HuH-7 (cell line): Measurements from ENCODE around the gene EFNA5.

Experiments used
- DNase-seq: peaks from one replicate; pipeline ENCODE4 v3.0.0; 2011; ENCODE audit warnings: low spot score

The EFNA5 gene

GRCh38 chr5:107670932-107671741, at the start of gene EFNA5:
Gene EFNA5 (minus strand): TSS chr5:107670937.
- DNase-seq, result no peak

DNA sequence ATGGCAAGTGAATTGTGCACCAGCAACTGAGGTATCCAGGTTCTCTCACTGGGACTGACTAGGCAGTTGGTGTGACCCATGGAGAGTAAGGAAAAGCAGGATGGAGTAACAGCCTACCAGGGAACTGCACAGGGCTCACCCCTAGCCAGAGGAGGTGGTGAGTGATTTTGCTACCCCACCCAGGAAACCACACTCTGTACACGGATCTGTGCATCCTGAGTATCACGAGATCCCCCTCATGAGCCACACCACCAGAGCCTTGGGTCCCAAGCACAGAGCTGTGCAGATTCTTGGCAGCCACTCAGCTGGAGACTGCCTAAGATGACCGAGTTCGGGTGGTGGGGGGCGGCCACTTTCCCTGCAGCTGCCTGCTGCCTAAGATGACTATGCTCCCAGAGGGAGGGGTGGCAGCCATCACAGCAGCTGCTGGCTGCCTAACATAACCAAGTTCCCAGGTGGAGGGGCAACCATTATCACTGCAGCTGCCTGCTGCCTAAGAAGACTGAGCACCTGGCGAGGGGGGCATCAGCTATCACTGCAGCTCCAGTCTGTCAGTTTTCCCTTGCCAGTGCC, 48.4 kb upstream of the EFNA5 start:
- no peak for DNase-seq

- no peak for DNase-seq
Observed at GRCh38 chr5:107717816-107718215, 47.1 kb upstream of the EFNA5 start.

DNA sequence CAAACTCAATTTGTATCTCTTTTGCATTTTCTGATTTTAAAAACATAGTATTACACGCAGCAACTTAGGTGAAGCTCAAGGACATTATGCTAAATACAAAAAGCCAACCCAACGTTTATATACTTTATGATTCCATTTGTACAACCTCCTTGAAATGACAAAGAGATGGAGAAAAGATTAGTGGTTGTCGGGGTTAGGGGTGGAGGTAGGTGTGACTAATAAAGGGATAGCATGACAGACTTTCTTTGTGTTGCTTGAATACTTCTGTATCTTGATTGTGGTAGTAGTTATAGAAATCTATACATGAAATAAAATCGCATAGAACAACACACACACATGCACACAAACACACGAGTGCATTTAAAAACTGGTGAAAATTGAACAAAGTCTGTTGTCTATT, 42.5 kb upstream of the EFNA5 start:
- DNase-seq, result no peak

DNA sequence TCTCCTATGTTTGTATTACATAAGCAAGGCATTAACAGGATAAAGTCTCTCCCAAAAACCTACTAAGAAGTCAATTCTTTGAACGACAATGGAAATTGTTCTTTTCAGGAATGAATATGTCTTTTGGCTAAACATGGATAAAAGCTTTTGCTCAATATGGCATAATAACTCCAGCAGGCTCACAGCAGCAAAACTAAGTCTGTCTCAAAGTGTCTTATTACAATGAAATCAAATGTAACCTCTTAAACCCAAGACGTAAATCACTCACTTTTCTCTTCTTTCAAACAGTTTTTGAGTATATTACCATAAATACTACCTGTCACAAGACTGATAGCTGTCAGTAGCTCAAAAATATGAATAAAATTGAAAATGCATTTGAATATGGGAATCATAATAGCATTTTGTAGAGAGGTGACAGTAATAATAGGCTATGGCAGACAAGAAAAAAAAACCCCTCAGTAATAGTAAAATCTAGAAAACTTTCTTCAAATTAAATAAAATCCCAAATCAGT, 41.7 kb upstream of the EFNA5 start:
- no peak for DNase-seq

DNA sequence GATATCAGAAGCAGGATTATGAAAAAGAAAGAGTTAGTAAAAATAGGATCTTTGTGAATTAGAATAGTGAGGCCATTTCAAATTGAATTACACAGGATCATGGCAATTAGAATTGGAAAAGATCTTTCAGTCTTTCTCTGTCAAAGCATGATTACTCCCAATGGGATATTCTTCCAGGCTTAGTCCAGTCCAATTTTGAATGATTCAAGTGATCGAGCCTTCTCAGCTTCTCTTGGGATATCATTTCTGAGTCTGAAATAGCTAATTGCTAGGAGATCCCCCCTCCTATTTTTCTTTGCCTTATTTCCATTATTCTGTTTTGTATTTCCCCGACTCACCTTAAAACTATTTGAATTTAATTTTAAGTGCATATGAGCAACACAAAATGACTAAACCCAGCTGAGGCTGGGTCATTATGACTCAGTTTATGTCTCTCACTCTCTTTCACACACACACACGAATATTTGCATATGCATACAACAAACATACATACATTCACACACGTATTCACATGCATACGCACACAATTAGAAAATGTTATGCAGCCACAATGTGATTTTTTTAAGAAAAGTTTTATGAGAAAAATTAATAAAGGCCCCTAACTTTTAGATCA, 34.8 kb upstream of the EFNA5 start:
- no peak for DNase-seq

GRCh38 chr5:107704681-107705401, 34.1 kb upstream of the EFNA5 start:
- DNase-seq, result no peak

DNA sequence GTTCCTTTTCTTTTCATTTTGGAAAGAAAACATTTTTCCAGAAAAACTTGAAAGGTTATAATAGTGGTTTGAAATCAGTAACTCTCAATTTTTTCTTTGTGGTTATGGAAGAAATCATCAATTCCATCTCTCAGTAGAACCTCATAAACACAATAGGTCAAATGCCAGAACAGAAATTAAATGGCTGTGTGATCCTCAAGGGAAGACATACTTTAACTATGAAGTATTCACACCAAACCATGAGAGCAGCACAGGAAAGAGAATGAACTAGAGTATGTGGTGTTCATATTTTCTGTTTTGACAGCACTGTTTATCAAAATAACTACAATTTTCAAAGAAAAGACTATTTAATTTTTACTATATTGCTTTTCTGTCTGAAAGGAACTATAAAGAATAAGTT, 29.7 kb upstream of the EFNA5 start:
- no peak for DNase-seq

DNA sequence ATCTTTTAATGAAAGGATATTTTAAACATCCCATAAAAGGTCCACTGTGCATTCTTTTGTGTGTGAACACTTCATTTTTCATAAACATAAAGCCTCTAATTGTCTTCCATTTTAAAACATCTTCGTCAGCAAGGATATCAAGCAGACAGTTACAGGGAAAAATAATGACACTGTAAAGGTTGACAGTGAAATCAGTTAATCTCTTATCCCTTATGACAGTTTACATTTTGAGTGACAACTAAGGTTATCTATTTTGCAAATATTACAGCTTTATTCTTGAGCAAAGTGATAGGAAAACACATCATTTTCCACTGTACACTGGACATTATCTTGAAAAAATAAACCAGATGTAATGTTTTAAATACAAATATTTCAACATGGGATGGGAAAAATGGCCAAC, 28.7 kb upstream of the EFNA5 start:
- DNase-seq, result no peak

- no peak for DNase-seq
Observed at GRCh38 chr5:107698286-107698685, 27.5 kb upstream of the EFNA5 start.

DNA sequence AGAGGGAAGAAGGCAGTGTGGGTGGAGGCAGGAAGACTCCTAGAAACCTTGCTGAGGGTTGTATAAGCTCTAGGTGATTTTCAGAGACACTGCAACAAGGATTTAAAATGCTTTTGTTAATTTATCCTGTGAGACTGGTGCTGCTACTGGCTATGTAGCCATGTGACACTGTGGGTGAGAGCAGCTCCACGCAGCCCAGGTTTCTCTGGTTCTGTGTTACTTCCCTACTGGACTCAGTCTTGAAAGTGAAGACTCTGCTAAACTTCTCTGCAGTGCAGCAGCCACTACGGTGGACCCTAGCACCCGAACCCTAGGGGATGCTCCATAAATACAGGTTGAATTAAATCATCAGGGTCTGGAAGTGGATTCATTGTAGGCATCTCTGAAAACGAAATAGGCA, 25.8 kb upstream of the EFNA5 start:
- no peak for DNase-seq

DNA sequence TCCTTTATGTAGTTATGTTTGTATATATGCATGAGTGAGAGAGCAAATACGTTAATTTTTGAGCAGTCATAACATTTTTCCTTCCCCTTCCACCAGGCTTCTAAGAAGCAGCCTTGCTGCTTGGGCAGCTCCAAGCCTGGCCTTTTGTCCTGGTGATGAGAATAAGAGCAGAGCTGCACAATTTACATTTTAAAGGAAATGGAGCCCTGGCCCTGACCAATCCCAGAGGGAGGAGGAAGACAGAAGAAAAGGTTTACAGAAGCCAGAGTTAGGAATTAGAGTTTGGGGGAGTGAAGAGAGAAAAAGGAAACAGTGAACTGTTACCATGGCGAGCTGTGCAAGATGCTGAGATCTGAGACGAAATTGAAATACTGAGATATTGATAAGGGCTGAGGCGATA, 25.3 kb upstream of the EFNA5 start:
- no peak for DNase-seq

DNA sequence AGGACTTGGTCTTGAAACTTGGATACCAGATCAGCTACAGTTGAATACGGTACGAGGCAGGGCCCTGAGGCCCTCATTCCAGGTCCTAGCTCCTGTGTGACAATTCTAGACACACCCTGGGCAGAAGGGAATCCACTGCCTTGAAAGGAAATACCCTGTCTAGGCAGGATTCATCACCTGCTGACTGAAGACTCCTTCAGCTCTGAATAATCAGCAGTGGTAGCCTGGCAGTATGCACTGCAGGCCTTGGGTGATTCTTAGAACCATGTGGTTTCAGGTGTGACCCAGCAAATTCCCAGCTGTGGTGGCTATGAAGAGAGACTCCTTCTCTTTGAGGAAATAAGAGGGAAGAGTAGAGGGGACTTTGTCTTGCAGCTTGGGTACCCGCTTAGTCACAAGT, 17.2 kb upstream of the EFNA5 start:
- no peak for DNase-seq

DNA sequence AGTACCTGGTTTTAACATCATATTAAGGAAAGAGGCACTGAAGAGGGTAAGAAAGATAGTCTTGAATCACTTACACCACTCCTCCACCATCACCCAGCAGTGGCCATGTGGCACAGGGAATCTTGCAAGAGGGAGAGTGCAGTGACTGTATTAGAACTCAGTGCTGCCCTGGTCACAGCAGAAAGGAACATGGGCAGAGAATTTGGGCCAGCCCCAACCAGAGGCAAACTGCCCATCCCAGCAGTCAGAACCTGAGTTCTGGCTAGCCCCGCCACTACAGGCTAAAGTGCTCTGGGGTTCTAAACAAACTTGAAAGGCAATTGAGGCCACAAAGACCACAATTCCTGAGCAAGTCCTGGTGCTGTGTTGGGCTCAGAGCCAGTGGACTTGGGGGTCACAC, 16.7 kb upstream of the EFNA5 start:
- no peak for DNase-seq

DNA sequence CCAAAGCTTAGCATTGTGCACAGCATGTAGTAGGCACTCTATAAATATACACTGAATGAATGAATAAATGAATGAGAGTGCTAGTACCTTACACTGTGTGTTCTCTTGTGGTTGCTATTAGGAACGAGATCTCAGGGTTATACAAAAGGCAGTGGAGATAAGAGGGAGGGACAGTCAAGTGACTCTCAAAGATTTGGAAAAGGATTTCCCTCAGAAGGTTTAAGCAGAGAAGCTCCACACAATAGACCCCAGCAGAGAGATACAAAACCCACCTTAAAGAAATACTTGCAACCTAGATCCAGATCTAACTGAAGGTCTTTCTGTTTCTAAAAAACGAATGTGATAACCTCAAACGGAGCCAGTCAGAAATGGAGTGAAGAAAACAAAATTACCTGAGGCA, 11.8 kb upstream of the EFNA5 start:
- DNase-seq, result no peak

DNA sequence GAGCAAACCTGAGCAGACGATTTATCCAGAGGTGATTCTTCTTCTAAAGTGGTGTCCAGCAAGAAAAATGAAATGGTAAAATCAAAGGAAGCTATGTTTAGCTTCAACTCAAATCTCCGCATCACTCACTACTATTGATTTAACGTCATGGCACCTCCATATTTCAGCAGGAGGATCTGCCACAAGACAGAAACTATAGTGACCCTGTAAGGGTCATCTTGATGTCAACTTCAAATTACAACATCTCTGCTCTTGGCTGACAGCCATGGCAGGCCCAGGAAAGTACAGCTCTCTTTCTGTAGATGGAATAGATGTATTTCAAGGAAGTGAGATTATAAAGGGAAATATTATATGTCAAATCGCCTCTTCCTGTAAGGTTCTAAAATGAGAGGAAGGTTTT, 10.1 kb upstream of the EFNA5 start:
- DNase-seq, result no peak

DNA sequence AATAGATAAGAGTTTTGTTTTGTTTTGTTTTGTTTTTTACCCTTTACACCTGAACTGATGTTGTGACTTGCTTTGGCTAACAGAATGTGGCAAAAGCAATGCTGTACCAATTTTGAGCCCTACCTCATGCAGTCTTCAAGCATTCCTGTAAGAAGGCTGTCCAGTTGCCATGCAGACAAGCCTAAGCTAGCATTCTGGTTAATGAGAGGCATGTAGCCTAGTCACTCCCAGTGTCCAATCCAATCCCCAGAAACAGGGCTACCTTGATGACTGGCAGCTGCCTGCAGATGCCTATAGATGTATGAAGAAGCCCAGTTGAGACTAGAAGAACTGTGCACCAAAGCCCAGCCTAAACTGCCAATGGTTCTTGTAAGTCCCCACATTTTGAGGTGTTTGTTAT, 9.4 kb upstream of the EFNA5 start:
- DNase-seq, result no peak

DNA sequence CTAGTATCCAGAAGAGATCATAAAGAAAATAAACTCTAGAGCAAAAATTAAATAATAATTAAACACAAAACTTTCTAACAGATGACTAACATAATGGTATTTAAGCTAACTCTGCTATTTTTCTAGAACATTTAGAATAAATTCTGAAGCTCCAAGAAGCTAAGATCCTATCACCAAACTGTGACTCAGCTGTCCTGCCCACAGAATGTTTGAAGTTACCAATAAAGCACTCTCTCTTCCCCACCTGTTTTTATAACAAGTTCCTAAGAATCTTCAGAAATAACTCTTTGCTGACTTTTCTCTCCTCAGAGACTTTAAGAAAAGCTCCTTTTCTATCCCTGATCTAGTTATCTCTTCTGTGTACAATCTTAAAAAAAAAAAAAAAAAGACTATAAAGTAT, 6.0 kb upstream of the EFNA5 start:
- no peak for DNase-seq

- DNase-seq, result no peak
Observed at GRCh38 chr5:107675201-107675600, 4.5 kb upstream of the EFNA5 start.

GRCh38 chr5:107674655-107675054, 3.9 kb upstream of the EFNA5 start:
- DNase-seq, result no peak

DNA sequence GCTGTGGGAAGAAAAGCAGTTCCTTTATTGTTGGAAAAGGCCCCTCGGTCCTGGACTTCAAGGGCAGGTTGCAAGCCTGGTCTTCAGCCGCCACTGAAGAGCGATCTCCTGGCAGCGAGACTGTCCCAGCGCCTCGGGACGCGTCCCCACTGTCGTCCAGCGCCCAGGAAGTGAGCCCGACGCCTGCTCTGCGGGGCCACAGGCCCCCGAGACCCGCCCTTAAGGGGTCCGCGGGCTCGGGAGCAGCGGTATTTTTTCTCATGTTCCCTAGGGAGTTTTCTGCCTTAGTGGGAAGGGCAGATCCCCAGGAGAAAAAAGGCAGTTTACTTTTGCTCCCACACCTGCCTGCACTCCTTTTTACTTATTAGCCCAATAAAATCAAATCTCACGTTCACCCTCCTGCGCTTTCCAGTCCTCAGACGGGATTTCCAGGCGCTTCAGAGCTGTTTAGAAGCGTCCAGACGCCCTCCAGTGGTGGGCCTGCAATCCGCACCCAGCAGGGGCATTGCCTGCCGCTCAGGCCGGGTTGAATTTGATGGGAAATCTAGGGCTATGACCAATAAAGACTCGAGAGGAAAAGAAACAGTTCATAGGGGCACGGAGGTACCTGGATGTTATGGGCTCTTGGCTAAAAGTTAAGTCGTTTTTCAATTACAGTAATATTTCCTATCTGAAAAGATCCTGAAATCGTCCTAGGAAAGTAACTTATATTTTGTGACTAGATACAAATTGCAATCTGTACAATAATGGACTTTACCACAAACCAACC, 2.8 kb upstream of the EFNA5 start:
- peak; percentile 82 for DNase-seq

DNA sequence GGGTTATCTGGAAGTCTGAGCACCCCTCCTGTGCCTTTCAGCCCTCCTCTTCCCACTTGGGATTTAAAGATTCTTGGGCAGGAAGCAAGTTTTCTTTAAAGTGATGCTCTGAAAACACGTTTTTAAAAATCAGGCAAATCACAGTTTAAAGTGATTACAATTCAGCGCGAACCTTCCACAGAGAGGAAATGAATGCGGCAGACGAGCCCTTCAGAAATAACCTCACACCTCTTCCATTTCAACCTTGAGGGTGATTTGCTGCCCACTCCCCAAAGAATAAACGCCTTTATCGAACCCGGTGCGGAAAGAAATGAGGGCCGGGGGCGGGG, 2.3 kb upstream of the EFNA5 start:
- DNase-seq, result no peak
